Stimulated activated CD4-positive, alpha-beta T cell treated with anti-CD3 and anti-CD28 coated beads, Interleukin-15, amount 100 ng/mL, for 48 hours (primary cell): ENCODE data around the gene EGLN3.

Source experiments
- DNase-seq, 2 donors: peaks; one replicate each; pipeline ENCODE4 v3.0.0-alpha.2; 2020; ENCODE audit warnings: low read depth in 2 of 2

The EGLN3 gene

GRCh38 chr14:33962016-33962415 lies 11.1 kb upstream of the EGLN3 start:
- DNase-seq, result no peak

- DNase-seq, result no peak
Observed at GRCh38 chr14:33959692-33960151, 8.8 kb upstream of the EGLN3 start.

- DNase-seq, result no peak
Observed at GRCh38 chr14:33958605-33959226, 7.8 kb upstream of the EGLN3 start.

GRCh38 chr14:33957993-33958392 lies 7.1 kb upstream of the EGLN3 start:
- DNase-seq, result no peak

- no peak for DNase-seq
Observed at GRCh38 chr14:33957299-33957698, 6.4 kb upstream of the EGLN3 start.

GRCh38 chr14:33956640-33957039 lies 5.8 kb upstream of the EGLN3 start:
- no peak for DNase-seq

GRCh38 chr14:33954016-33954598 lies 3.2 kb upstream of the EGLN3 start:
- DNase-seq, result no peak

GRCh38 chr14:33952541-33952940 lies 1.7 kb upstream of the EGLN3 start:
- DNase-seq, result no peak

- no peak for DNase-seq
Observed at GRCh38 chr14:33951183-33951840, 438 bp upstream of the EGLN3 start.

- no peak for DNase-seq
Observed at GRCh38 chr14:33949411-33949893, 1.4 kb downstream of the EGLN3 start.

- DNase-seq, result no peak
Observed at GRCh38 chr14:33948869-33949408, 1.9 kb downstream of the EGLN3 start.

GRCh38 chr14:33948145-33948868 lies 2.6 kb downstream of the EGLN3 start:
- no peak for DNase-seq

- no peak for DNase-seq
Observed at GRCh38 chr14:33946679-33947476, 4.0 kb downstream of the EGLN3 start.

- no peak for DNase-seq
Observed at GRCh38 chr14:33945210-33946088, 5.4 kb downstream of the EGLN3 start.

- no peak for DNase-seq
Observed at GRCh38 chr14:33943096-33943883, 7.6 kb downstream of the EGLN3 start.

- DNase-seq, result no peak
Observed at GRCh38 chr14:33941718-33942117, 9.2 kb downstream of the EGLN3 start.

GRCh38 chr14:33940561-33941011 lies 10.3 kb downstream of the EGLN3 start:
- no peak for DNase-seq

GRCh38 chr14:33938131-33938949 lies 12.5 kb downstream of the EGLN3 start:
- DNase-seq, result no peak
